ENCODE results near the gene GIPC2. TPM values are rescaled to one million over a fixed set of nuclear protein-coding genes. Genes with fewer than 3 reads are reported as not detected.

The GIPC2 gene
- total RNA-seq, 1 experiment from 2014 or later, result 0.07 TPM

DNA sequence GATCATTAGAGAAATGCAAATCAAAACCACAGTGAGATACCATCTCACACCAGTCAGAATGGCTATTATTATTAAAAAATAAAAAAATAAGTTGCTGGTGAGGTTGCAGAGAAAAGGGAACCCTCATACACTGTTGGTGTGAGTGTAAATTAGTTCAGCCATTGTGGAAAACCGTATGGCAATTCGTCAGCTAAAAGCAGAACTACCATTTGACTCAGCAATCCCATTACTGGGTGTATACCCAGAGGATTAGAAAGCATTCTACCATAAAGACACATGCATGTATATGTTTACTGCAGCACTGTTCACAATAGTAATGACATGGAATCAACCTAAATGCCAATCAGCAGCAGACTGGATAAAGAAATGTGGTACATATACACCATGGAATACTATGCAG is 42.2 kb downstream of the GIPC2 start:
- TF ChIP-seq CEBPB (IDR thresholded peaks at IDR 0.05; ENCODE audit: low read depth) (no peak), CBX3 (IDR thresholded peaks at IDR 0.05; ENCODE audit: low read depth) (no peak), ZFX (IDR thresholded peaks at IDR 0.05) (no peak), TCF7L2 (IDR thresholded peaks at IDR 0.05; ENCODE audit: borderline replicate concordance, extremely low read depth, insufficient read depth, insufficient read length) (no peak), YY1 (IDR thresholded peaks at IDR 0.05; ENCODE audit: extremely low read depth, insufficient replicate concordance, low read depth, low read length) (no peak), ZNF274 (IDR thresholded peaks at IDR 0.05; ENCODE audit: low read depth, low read length) (no peak), POLR2A (IDR thresholded peaks at IDR 0.05; ENCODE audit: borderline replicate concordance, extremely low read depth, insufficient read depth, insufficient read length) (no peak)
- TF ChIP-seq, protein P1, sequence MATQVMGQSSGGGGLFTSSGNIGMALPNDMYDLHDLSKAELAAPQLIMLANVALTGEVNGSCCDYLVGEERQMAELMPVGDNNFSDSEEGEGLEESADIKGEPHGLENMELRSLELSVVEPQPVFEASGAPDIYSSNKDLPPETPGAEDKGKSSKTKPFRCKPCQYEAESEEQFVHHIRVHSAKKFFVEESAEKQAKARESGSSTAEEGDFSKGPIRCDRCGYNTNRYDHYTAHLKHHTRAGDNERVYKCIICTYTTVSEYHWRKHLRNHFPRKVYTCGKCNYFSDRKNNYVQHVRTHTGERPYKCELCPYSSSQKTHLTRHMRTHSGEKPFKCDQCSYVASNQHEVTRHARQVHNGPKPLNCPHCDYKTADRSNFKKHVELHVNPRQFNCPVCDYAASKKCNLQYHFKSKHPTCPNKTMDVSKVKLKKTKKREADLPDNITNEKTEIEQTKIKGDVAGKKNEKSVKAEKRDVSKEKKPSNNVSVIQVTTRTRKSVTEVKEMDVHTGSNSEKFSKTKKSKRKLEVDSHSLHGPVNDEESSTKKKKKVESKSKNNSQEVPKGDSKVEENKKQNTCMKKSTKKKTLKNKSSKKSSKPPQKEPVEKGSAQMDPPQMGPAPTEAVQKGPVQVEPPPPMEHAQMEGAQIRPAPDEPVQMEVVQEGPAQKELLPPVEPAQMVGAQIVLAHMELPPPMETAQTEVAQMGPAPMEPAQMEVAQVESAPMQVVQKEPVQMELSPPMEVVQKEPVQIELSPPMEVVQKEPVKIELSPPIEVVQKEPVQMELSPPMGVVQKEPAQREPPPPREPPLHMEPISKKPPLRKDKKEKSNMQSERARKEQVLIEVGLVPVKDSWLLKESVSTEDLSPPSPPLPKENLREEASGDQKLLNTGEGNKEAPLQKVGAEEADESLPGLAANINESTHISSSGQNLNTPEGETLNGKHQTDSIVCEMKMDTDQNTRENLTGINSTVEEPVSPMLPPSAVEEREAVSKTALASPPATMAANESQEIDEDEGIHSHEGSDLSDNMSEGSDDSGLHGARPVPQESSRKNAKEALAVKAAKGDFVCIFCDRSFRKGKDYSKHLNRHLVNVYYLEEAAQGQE (IDR thresholded peaks at IDR 0.05; ENCODE audit: low read depth), result no peak
- TF ChIP-seq, protein P2, sequence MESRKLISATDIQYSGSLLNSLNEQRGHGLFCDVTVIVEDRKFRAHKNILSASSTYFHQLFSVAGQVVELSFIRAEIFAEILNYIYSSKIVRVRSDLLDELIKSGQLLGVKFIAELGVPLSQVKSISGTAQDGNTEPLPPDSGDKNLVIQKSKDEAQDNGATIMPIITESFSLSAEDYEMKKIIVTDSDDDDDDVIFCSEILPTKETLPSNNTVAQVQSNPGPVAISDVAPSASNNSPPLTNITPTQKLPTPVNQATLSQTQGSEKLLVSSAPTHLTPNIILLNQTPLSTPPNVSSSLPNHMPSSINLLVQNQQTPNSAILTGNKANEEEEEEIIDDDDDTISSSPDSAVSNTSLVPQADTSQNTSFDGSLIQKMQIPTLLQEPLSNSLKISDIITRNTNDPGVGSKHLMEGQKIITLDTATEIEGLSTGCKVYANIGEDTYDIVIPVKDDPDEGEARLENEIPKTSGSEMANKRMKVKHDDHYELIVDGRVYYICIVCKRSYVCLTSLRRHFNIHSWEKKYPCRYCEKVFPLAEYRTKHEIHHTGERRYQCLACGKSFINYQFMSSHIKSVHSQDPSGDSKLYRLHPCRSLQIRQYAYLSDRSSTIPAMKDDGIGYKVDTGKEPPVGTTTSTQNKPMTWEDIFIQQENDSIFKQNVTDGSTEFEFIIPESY (IDR thresholded peaks at IDR 0.05; ENCODE audit: extremely low read depth, insufficient replicate concordance, low read length), result no peak
- TF ChIP-seq, protein P3, sequence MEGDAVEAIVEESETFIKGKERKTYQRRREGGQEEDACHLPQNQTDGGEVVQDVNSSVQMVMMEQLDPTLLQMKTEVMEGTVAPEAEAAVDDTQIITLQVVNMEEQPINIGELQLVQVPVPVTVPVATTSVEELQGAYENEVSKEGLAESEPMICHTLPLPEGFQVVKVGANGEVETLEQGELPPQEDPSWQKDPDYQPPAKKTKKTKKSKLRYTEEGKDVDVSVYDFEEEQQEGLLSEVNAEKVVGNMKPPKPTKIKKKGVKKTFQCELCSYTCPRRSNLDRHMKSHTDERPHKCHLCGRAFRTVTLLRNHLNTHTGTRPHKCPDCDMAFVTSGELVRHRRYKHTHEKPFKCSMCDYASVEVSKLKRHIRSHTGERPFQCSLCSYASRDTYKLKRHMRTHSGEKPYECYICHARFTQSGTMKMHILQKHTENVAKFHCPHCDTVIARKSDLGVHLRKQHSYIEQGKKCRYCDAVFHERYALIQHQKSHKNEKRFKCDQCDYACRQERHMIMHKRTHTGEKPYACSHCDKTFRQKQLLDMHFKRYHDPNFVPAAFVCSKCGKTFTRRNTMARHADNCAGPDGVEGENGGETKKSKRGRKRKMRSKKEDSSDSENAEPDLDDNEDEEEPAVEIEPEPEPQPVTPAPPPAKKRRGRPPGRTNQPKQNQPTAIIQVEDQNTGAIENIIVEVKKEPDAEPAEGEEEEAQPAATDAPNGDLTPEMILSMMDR (IDR thresholded peaks at IDR 0.05 in 2 of 3, conservative IDR thresholded peaks at IDR 0.05 in 1 of 3; ENCODE audit: borderline replicate concordance in 1 of 3, insufficient read depth in 1 of 3, low read depth in 2 of 3, low read length in 2 of 3), result no peak
- H3K27me3 ChIP-seq (ENCODE audit: insufficient read depth, low read length), result no peaks in the 10 kb centered on the region
- H3K36me3 ChIP-seq (ENCODE audit: control insufficient read depth in 1 of 2, insufficient read depth in 2 of 2, low read length in 2 of 2), result no peaks in the 10 kb centered on the region
- H3K9ac ChIP-seq (ENCODE audit: low read length), result no peak overlapping the region
- ChIA-PET RAD21 (ENCODE audit: low non-redundant PET in 1 of 2, low total read pairs in 2 of 2, uncharacterized antibody in 2 of 2, unreplicated experiment in 2 of 2) (no interaction called here), POLR2A (no interaction called here), CTCF (no interaction called here)
- no peak for DNase-seq (ENCODE audit: low read depth, low spot score)
- no peak overlapping the region for H2AFZ ChIP-seq (ENCODE audit: low read depth, low read length, poor library complexity, severe bottlenecking)
- no peaks in the 10 kb centered on the region for H3K79me2 ChIP-seq (ENCODE audit: insufficient read depth, low read length)
- H3K4me3 ChIP-seq (replicated peaks in 1 of 2; ENCODE audit: low read depth in 1 of 2, low read length in 2 of 2), result no peak overlapping the region
- H3K9me3 ChIP-seq (ENCODE audit: control insufficient read depth in 1 of 2, insufficient read depth in 1 of 2, low read depth in 1 of 2, low read length in 2 of 2), result no peaks in the 10 kb centered on the region
- no TSS peak for BruUV-seq (replicated peaks)
- ATAC-seq, result no peak
- H3K4me2 ChIP-seq (ENCODE audit: low read length), result no peak overlapping the region
- H3K9me2 ChIP-seq (ENCODE audit: insufficient read depth), result no peaks in the 10 kb centered on the region
- intact Hi-C loops (cut with micrococcal nuclease), result no loop called here
- peaks cover 8 to 11% of the 10 kb centered on the region in 2 experiments for H3K4me1 ChIP-seq (ENCODE audit: control insufficient read depth in 1 of 2, insufficient read depth in 2 of 2, low read length in 2 of 2)
- no peaks in the 10 kb centered on the region for H4K20me1 ChIP-seq (ENCODE audit: insufficient read depth)
- no peak overlapping the region for H3K27ac ChIP-seq (ENCODE audit: low read depth, low read length)

All from HCT116 (cell line).